ENCODE data around the gene GALP.
"Not testable (repeated sequence)": the region's sequence is repeated elsewhere in the genome, so short reads cannot be mapped to it uniquely, and the experiment has no call there.

GALP gene

DNA sequence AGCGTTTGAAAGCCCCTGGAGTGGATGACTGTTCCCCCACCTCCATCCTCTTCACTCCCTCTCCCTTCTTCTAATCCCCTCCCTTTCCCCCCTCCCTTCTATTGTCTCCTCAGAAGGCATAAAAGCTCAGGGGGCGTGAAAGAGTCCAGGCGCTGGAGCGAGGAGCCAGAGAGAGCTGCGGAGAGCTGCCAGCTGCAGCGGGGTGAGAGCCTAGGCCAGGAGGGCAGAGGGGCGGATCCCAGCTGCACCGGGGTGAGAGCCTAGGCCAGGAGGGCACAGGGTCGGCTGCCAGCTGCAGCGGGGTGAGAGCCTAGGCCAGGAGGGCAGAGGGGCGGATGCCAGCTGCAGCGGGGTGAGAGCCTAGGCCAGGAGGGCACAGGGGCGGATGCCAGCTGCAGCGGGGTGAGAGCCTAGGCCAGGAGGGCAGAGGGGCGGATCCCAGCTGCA is at the start of gene GALP:
Gene GALP (plus strand): TSS at position 148 of the 447 bp plus-strand sequence. CDS start 1,101 bp downstream, outside the sequence.
- not testable (repeated sequence) for DNase-seq

GRCh38 chr19:56126983-56127780 is 48.6 kb upstream of the GALP start:
- no peak for DNase-seq

DNA sequence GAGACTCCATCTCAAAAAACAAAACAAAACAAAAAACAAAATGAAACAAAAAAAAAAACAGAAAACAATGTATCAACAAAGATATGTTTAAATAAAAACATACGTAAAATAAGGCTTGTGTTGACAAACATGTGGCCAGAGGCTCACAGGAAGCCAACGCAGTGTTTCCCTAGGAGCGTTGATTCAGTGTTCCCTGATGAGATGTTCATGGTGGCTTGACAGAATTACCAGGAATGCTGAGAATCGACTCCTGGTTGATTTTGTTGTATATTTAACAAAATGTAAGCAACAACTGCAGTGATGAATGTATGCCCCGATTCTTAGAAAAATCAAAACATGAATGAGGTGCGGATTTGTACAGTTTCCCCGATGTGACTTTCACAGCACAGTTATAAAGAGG is 45.8 kb upstream of the GALP start:
- DNase-seq: no peak

DNA sequence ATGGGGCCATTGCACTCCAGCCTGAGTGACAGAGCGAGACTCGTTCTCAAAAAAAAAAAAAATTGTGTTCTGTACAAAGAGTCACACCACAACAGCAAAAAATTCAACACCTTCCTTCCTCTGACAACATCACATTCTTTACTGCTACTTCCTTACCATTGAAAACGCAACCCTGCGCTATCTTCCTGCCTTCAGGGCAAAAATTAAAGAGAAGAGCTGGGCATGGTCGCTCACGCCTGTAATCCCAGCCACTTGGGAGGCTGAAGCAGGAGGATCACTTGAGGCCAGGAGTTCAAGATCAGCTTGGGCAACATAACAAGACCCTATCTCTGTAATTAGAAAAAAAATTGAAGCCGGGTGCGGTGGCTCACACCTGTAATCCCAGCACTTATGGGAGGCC is 44.2 kb upstream of the GALP start:
- no peak for DNase-seq

- no peak for DNase-seq
Observed at GRCh38 chr19:56132316-56132822, 43.4 kb upstream of the GALP start.

GRCh38 chr19:56133858-56134653 is 41.8 kb upstream of the GALP start:
- no peak for DNase-seq

GRCh38 chr19:56134654-56134921 is 41.2 kb upstream of the GALP start:
- no peak for DNase-seq

- no peak for DNase-seq
Observed at GRCh38 chr19:56136362-56136761, 39.4 kb upstream of the GALP start.

DNA sequence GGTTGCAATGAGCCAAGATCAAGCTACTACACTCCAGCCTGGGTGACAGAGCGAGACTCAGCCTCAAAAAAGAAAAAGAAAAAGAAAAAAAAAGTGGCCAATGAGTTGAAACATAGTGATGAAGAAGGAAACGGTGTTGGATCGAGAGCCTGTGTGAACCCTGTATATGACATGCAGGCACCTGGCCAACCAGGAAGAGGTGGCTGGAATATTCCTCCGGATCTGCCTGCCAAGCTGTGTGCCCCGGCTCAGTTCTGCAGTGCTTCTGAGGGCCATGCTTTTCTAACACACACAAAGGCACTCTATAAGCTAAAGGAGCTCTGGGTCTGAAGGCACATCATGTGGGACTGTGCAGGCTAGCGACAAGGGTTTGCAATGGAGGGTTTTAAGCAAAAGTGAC is 38.4 kb upstream of the GALP start:
- DNase-seq: no peak

- no peak for DNase-seq
Observed at GRCh38 chr19:56138069-56138468, 37.7 kb upstream of the GALP start.

- no peak for DNase-seq
Observed at GRCh38 chr19:56139847-56140582, 35.8 kb upstream of the GALP start.

DNA sequence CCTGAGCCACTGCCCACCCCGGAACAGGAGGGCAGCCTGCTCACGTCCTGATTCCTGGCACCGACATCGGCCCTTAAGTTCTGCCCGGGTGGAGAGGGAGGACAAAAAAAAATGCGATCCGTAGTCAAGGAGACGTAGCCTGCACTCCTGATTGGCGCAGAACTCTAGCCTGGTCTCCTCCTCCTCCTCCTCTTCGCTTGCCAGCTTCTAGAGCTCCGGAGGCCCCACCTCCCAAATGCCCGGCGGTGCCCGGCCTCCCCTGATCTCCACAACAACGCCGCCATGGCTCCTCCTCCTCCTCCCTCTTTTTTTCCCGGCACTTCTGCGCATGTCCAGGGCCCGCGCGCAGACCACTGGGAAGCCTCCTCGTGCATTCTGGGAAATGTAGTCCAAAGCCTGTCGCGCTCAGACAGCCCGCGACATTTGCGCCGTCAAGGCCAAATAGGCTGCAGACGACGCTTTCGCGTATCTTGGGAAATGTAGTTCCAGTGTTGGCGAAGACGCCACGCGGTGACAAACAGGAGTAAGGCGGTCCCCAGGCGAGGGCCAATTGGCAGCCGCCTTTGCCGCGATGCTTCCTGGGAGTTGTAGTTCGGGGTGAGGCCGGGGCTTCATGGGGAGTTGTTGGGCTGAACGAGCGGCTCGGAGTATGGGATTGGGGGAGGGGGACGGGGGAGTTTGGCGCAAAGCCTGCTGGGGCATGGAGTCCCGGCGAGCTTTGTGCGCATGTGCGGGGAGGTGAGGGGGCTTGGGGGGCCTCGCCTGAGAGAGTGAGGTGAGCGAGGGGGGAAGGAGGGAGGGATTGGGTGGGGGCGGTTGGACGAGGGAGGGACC is 35.0 kb upstream of the GALP start, which contains the start of gene ZNF444:
Gene ZNF444 (plus strand): TSS at position 705 of the 834 bp plus-strand sequence. CDS start 5,625 bp downstream, outside the sequence.
- DNase-seq: peak; percentile 100

GRCh38 chr19:56141417-56141993 is 34.3 kb upstream of the GALP start:
- peak; percentile 31 for DNase-seq

GRCh38 chr19:56142087-56142787 is 33.6 kb upstream of the GALP start:
- DNase-seq: no peak

DNA sequence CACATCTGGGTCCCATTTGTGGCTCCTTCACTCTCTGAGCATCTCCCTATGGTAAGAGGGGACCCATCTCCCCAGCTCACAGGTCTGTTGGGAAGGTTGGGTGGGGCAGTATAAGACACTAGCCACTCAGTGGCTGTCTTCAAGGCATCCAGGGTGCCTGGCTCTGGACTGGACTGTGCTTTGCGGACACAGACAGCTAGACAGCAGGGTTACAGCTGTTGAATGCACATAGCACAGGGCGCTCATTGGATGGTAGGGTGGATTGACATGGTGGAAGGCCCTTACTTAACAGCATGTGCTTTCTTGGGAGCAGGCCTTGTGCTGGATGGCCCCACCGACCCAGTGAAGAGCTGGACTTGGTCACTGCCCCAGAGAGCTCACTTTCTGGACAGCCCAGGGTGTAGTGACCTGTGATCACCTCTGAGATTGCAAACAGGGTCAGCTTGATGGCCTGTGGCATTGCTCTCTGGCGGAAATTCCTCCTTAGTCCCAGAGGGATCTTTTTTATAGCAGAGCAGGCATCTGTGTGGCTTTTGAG is 32.8 kb upstream of the GALP start:
- DNase-seq: no peak

DNA sequence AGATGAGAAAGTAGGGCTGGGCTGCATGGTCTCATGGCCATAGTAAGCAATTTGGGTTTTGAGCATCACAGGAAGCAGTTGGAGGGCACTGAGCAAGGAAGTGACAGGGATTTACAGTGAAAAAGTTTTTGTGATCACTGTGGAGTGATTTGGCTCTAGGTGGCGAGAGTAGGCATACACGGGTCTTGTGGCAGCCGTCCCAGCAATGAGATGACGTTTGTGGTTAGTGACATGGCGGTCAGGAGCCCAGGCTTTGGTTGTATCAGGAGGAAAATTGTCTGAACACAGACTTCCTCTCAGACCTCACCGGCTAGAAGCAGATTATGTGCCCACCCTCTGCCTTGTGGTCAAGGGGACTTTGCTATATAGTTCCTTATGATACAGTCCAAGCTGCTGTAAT is 31.4 kb upstream of the GALP start:
- no peak for DNase-seq

GRCh38 chr19:56144831-56145230 is 31.0 kb upstream of the GALP start:
- DNase-seq: no peak

DNA sequence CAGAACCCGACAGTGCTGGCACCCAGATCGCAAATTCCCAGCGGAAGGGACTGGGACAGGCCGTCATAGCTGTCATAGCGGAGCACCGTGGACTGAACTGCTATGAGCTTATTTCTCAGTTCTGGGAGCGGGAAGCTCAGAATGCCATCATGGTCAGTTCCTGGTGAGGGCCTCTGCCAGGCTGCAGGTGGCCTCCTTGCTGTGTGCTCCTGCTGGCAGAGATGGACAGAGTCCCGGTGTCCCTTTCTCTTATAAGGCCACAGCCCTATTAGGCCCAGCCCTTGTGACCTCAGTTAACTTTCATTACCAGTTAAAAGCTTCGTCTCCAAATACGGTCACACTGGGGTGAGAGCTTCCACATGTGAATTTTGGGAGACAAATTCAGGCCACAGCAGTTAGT is 30.1 kb upstream of the GALP start:
- no peak for DNase-seq

- no peak for DNase-seq
Observed at GRCh38 chr19:56146904-56147303, 28.9 kb upstream of the GALP start.

- no peak for DNase-seq
Observed at GRCh38 chr19:56147307-56147706, 28.5 kb upstream of the GALP start.

- DNase-seq: no peak
Observed at GRCh38 chr19:56148096-56148495, 27.7 kb upstream of the GALP start.
